ENCODE measurements around the gene ZNF141.
"Not testable (repeated sequence)": the region's sequence is repeated elsewhere in the genome, so short reads cannot be mapped to it uniquely, and the experiment has no call there.

ZNF141 gene

DNA sequence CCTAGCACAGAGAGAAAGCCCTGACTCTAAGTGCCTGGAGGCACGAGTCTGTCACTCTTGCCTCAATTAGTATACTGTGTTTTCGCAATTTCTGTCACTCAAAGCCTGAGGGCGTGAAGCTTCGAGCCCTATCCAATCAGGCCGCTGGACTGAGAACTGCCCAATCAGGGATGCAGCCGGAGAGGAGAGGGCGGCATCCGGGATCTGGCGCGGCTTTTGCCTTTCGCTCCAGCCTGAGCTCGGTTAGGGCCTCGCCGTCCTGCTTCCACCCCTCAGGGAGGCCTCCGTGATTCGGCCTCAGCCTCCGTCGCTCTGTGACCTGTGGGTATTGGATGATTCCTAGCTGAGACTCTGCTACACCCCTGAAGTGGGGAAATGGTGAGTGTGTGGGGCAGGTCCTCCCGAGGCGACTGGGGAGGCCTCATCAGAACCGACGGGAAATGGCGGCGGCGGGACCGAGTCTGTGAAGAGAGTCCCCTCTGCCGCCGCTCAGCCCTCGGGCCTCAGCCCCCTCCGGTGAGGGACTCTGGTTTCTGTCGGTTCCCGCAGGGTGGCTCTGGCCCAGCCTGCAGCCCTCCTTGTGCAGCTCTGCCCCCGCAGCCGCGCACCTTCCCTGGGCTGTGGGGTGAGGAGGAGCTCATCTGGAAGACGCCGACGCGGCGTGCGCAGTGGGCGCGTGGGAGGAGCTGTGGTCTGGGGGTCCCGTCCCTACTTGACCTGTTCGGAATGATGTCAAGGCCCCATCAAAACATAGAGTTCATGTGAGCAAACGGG is 48.5 kb downstream of the ZNF141 start:
- DNase-seq = no peak

DNA sequence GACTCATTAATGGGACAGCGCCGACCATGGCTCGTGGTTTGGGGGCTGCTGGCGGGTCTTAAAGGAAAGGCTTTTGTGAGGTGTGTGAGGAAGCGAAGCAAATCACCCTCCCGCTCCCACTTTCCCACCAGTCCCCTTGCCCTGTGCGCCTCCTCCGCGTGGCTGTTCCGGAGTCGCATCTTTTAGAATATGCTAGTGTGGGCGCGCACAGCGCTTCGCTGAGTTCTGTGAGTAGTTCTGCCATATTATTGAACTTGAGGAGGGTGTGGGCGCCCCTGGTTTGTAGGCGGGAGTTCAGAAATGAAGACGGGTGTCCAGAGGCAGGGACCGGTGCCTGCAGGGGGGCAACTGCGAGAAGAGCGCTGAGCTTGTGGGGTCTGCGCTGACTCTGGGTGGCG is 49.1 kb downstream of the ZNF141 start:
- DNase-seq = no peak

DNA sequence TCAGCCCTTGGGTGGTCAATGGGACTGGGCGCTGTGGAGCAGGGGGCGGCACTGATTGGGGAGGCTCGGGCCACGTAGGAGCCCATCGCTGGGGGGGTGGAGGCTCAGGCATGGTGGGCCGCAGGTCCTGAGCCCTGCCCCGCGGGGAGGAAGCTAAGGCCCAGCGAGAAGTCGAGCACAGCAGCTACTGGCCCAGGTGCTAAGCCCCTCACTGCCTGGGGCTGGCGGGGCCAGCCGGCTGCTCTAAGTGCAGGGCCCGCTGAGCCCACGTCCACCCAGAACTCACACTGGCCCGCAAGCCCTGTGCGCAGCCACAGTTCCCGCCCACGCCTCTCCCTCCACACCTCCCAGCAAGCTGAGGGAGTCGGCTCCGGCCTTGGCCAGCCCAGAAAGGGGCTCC is 66.4 kb downstream of the ZNF141 start:
- no peak for DNase-seq

GRCh38 chr4:408321-408720 is 70.7 kb downstream of the ZNF141 start:
- not testable (repeated sequence) for DNase-seq

GRCh38 chr4:422587-422986 is 85.0 kb downstream of the ZNF141 start:
- no peak for DNase-seq
